Endometrial microvascular endothelial cells (primary cell): ENCODE measurements around the gene AJAP1. TPM values are rescaled to one million over a fixed set of nuclear protein-coding genes. Genes with fewer than 3 reads are reported as not detected.
"Not testable (repeated sequence)": the region's sequence is repeated elsewhere in the genome, so short reads cannot be mapped to it uniquely, and the experiment has no call there.

Experiments used
- in situ Hi-C: cut with HindIII; loops from 2 replicates; pipeline ENCODE4 v1.10.0; 2017; ENCODE audit warnings: low sequenced_read_pairs, low pct_unique_long_range_greater_than_20kb; ENCODE audit errors: inconsistent ontology term
- total RNA-seq: library from RNA; depleted of rRNA; stranded (reverse); fragments of >200 nt; gene quantifications from one replicate; pipeline ENCODE4 v1.2.3, GENCODE V29; 2015; ENCODE audit errors: inconsistent ontology term

The AJAP1 gene, protein sequence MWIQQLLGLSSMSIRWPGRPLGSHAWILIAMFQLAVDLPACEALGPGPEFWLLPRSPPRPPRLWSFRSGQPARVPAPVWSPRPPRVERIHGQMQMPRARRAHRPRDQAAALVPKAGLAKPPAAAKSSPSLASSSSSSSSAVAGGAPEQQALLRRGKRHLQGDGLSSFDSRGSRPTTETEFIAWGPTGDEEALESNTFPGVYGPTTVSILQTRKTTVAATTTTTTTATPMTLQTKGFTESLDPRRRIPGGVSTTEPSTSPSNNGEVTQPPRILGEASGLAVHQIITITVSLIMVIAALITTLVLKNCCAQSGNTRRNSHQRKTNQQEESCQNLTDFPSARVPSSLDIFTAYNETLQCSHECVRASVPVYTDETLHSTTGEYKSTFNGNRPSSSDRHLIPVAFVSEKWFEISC
- not detected for total RNA-seq

- in situ Hi-C loops = no loop called here
Observed at GRCh38 chr1:4653796-4654725, at the start of gene AJAP1. AJAP1 (plus strand) TSS chr1:4654609; CDS start chr1:4655426, 817 bp downstream.

- in situ Hi-C loops = no loop called here
Observed at GRCh38 chr1:4605158-4605557, 49.3 kb upstream of the AJAP1 start.

DNA sequence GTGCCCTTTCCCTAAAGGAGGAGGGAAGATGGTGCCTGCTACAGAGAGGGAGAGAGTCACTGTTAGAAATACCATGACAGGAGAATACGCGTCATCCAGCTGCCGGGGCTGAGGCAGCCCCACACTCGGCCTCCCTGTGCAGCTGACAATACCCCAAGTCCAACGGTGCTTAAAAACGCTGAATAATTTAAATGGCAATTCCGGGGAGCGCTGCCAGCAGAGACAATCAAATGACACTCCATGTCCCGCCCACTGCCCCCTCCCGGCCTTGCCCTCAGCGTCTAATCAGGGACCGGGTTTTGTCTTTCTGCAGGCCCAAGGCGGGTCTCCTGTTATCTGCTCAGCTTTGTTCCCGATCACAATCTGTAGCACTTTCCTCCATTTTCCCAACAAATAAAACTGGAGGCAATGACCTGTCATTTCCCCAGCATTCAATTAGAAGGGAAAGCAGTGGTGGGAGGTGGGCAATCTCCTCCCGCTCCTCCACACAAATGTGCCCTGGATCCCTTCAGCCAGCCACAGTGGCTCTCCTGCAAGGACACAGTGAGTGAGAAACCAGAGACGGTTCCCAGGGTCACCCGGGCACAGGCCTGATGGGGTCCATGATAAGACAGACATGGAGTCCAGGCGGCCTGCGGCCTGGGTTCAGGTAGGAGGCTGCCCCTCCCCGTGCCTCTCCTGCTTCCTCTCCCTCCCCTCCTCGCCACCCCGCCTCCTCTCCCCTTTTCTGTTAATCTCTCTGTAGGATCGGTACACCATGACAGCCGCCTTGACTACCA is 42.7 kb upstream of the AJAP1 start:
- in situ Hi-C loops = no loop called here

GRCh38 chr1:4612991-4613390 is 41.4 kb upstream of the AJAP1 start:
- in situ Hi-C loops = no loop called here

GRCh38 chr1:4613606-4614370 is 40.6 kb upstream of the AJAP1 start:
- in situ Hi-C loops = no loop called here

- in situ Hi-C loops = no loop called here
Observed at GRCh38 chr1:4614371-4615137, 39.9 kb upstream of the AJAP1 start.

DNA sequence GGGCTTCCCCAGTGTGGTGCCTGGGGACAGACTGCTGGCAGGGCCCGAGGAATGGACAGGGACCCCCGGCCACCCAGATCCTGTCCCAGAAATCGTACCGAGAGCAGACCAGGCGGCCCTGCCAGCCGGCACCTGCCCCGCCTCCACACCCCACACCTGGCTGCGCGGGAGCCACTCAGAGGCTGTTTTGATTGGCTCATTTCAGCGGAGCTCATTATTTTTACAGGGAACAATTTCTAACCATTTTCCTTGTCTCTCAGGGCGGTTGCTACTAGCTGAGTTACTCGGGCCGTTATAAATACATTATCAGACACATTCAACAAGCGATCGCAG is 39.3 kb upstream of the AJAP1 start:
- in situ Hi-C loops = no loop called here

- in situ Hi-C loops = no loop called here
Observed at GRCh38 chr1:4615501-4615900, 38.9 kb upstream of the AJAP1 start.

DNA sequence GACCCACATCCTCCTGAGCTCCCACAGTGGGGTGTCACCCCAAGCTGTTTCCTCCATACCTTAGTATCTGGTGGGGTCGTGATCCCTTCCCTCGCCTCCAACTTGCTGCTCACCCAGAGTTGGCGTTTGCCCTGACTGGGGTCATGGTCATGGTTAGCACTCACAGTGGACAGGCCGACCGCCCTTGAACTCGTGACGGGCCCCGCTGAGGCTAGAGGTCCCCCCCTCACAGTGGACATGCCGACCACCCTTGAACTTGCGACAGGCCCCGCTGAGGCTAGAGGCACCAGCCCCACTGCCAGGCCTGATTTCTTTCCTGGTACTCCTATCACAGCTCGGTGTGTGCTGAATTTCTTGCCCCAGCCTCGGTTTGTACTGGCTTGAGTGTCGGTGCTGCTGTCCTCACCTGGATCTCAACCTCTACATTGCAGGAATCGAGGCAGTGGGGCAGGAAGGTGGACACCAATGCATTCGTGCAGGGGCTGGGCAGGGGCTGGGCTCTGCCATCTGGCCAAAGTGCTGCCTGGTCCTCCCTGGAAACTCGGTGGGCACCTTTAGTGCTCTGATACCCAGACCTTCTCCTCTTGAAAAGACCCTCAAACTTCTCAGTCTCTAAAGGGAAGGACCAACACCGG is 37.5 kb upstream of the AJAP1 start:
- in situ Hi-C loops = no loop called here

- in situ Hi-C loops = no loop called here
Observed at GRCh38 chr1:4617506-4617905, 36.9 kb upstream of the AJAP1 start.

DNA sequence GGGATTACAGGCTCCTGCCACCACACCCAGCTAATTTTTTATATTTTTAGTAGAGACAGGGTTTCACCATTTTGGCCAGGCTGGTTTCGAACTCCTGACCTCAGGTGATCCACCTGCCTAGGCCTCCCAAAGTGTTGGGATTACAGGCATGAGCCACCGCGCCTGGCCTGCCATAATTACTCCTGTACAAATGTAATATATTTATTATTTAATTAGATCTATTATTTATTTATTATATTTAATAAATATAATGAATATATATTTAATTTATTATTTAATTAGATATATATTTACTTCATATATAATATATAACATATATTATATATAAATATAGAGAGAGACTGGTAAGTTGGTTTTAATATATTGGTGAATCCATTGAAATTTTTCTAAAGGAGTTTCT is 35.6 kb upstream of the AJAP1 start:
- in situ Hi-C loops = not testable (repeated sequence)

- in situ Hi-C loops = no loop called here
Observed at GRCh38 chr1:4621646-4622045, 32.8 kb upstream of the AJAP1 start.

GRCh38 chr1:4622821-4623220 is 31.6 kb upstream of the AJAP1 start:
- in situ Hi-C loops = no loop called here

DNA sequence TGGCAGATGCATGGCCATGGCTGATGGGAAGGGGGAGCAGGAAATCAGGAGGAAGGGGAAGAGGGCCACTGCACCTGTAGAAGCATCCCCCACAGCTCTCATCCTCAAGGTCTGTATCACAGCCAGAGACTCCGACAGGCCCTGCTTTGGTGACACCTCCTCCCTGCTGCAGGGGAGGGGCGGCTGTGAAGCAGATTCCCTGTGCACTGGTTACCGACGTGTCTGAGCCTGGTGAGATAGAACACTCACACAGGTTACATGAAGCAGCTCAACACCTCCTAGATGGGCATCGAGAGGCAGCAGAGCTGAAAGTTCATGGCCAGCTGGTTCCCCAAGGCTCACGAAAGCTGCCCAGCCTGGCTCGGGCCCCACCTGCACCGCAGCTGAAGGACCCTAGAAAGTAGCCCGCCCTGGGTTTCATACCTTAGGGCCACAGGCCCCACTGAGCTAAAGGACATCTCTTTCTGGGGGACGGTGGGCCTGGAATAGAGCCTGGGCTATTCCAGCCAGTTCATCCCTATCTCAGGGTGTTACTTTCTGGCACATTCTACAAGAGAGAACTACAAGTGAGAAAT is 30.2 kb upstream of the AJAP1 start:
- in situ Hi-C loops = no loop called here

GRCh38 chr1:4624801-4625200 is 29.6 kb upstream of the AJAP1 start:
- in situ Hi-C loops = no loop called here

GRCh38 chr1:4626061-4626460 is 28.3 kb upstream of the AJAP1 start:
- in situ Hi-C loops = no loop called here
